Mesenchymal stem cell (in vitro differentiated cells and primary cell): ENCODE data around the gene ACKR3.

Experiments
- DNase-seq: peaks from one replicate; pipeline ENCODE4 v3.0.0-alpha.2; 2013
- H2AFZ ChIP-seq: one replicate; pipeline ENCODE4 v1.6.1; 2013; ENCODE audit warnings: low read depth, mild to moderate bottlenecking, control low read depth, inconsistent platforms, low read length, moderate library complexity
- H2AK5ac ChIP-seq: 2 replicates; pipeline ENCODE4 v1.6.1; 2013; ENCODE audit warnings: low read length, moderate library complexity, mild to moderate bottlenecking, inconsistent platforms; ENCODE audit not compliant: severe bottlenecking
- H2BK120ac ChIP-seq: one replicate; pipeline ENCODE4 v1.6.1; 2013; ENCODE audit warnings: low read depth, mild to moderate bottlenecking, inconsistent platforms, low read length, moderate library complexity
- H2BK12ac ChIP-seq, 2 experiments: one replicate each; pipeline ENCODE4 v1.6.1; 2013; ENCODE audit warnings: inconsistent platforms in 2 of 2, low read length in 2 of 2, mild to moderate bottlenecking in 2 of 2, moderate library complexity in 2 of 2, control low read depth in 1 of 2
- H2BK15ac ChIP-seq: one replicate; pipeline ENCODE4 v1.6.1; 2013; ENCODE audit warnings: mild to moderate bottlenecking, low read depth, inconsistent platforms; ENCODE audit not compliant: poor library complexity, severe bottlenecking
- H2BK5ac ChIP-seq: 2 replicates; pipeline ENCODE4 v1.6.1; 2013; ENCODE audit warnings: low read depth, mild to moderate bottlenecking, low read length, control low read depth, inconsistent platforms; ENCODE audit not compliant: poor library complexity, severe bottlenecking
- H3K14ac ChIP-seq, 2 experiments: one replicate each; pipeline ENCODE4 v1.6.1; 2013; ENCODE audit warnings: inconsistent platforms in 2 of 2, low read length in 2 of 2, control low read depth in 1 of 2, mild to moderate bottlenecking in 1 of 2, moderate library complexity in 1 of 2
- H3K18ac ChIP-seq, 2 experiments: one replicate each; pipeline ENCODE4 v1.6.1; 2013; ENCODE audit warnings: inconsistent platforms in 2 of 2, low read length in 2 of 2, control low read depth in 1 of 2, low read depth in 1 of 2, mild to moderate bottlenecking in 1 of 2
- H3K23ac ChIP-seq, 2 experiments: one replicate each; pipeline ENCODE4 v1.6.1; 2013; ENCODE audit warnings: inconsistent platforms in 2 of 2, low read length in 2 of 2, mild to moderate bottlenecking in 2 of 2, moderate library complexity in 2 of 2, control low read depth in 1 of 2
- H3K27ac ChIP-seq: 2 replicates; pipeline ENCODE4 v1.5.1; 2013; ENCODE audit warnings: mild to moderate bottlenecking, moderate library complexity, low read length, control low read depth, inconsistent platforms; ENCODE audit not compliant: poor library complexity, severe bottlenecking
- H3K27me3 ChIP-seq, 2 experiments: 2 replicates each; pipeline versions ENCODE4 v1.6.1 to v1.7.0; 2013; ENCODE audit warnings: low read length in 2 of 2, mild to moderate bottlenecking in 2 of 2, moderate library complexity in 2 of 2, control low read depth in 1 of 2, inconsistent platforms in 1 of 2; ENCODE audit not compliant: control insufficient read depth in 1 of 2, insufficient read depth in 1 of 2
- H3K36me3 ChIP-seq, 2 experiments: 2 replicates each; pipeline versions ENCODE4 v1.6.1 to v1.7.0; 2013; ENCODE audit warnings: low read length in 2 of 2, control low read depth in 1 of 2, inconsistent platforms in 1 of 2, low read depth in 1 of 2, mild to moderate bottlenecking in 1 of 2; ENCODE audit not compliant: insufficient read depth in 2 of 2, control insufficient read depth in 1 of 2
- H3K4ac ChIP-seq, 2 experiments: one replicate each; pipeline ENCODE4 v1.6.1; 2013; ENCODE audit warnings: inconsistent platforms in 2 of 2, low read length in 2 of 2, mild to moderate bottlenecking in 2 of 2, moderate library complexity in 2 of 2, control low read depth in 1 of 2, low read depth in 1 of 2
- H3K4me1 ChIP-seq: 2 replicates; pipeline ENCODE4 v1.6.1; 2013; ENCODE audit warnings: low read depth, low read length, control low read depth; ENCODE audit not compliant: control insufficient read depth, insufficient read depth
- H3K4me2 ChIP-seq: 2 replicates; pipeline ENCODE4 v1.6.1; 2013; ENCODE audit warnings: low read length, mild to moderate bottlenecking, inconsistent platforms; ENCODE audit not compliant: poor library complexity, severe bottlenecking
- H3K4me3 ChIP-seq, 2 experiments: 2 replicates each; pipeline versions ENCODE4 v1.5.1 to v1.7.0; 2013; ENCODE audit warnings: low read length in 2 of 2, mild to moderate bottlenecking in 2 of 2, control low read depth in 1 of 2, low read depth in 1 of 2; ENCODE audit not compliant: insufficient read depth in 1 of 2
- H3K79me1 ChIP-seq: replicated peaks from 2 replicates; pipeline ENCODE4 v1.6.1; 2013; ENCODE audit warnings: mild to moderate bottlenecking, control low read depth, low read length, inconsistent platforms; ENCODE audit not compliant: poor library complexity, severe bottlenecking
- H3K9ac ChIP-seq: 2 replicates; pipeline ENCODE4 v1.7.0; 2013; ENCODE audit warnings: mild to moderate bottlenecking, low read length, moderate library complexity
- H3K9me3 ChIP-seq: 2 replicates; pipeline ENCODE4 v1.7.0; 2013; ENCODE audit warnings: mild to moderate bottlenecking, low read length; ENCODE audit not compliant: control insufficient read depth
- H4K8ac ChIP-seq: one replicate; pipeline ENCODE4 v1.6.1; 2013; ENCODE audit warnings: inconsistent platforms, mild to moderate bottlenecking, low read length, moderate library complexity
- H4K91ac ChIP-seq: one replicate; pipeline ENCODE4 v1.6.1; 2013; ENCODE audit warnings: mild to moderate bottlenecking, low read length, inconsistent platforms
- WGBS: methylation state at CpG from one replicate; pipeline ENCODE4 v1.1.7; 2013; ENCODE audit warnings: mixed read lengths; 5-methylcytosine and 5-hydroxymethylcytosine counted together

Gene ACKR3

GRCh38 chr2:236526455-236527158, 43.0 kb upstream of the ACKR3 start:
- H3K4ac ChIP-seq, result no peak overlapping the region
- no peak overlapping the region for H3K4me2 ChIP-seq
- no peak overlapping the region for H2BK15ac ChIP-seq
- WGBS, result 92% methylated on average over 14 of the region's 14 CpGs
- no peak overlapping the region for H2BK12ac ChIP-seq
- no peak overlapping the region for H2AK5ac ChIP-seq
- H2BK5ac ChIP-seq, result no peak overlapping the region
- H3K27me3 ChIP-seq, result peaks cover 5 to 11% of the 10 kb centered on the region in 2 experiments
- no peak overlapping the region for H4K91ac ChIP-seq
- H3K9ac ChIP-seq, result no peak overlapping the region
- H3K14ac ChIP-seq, result no peak overlapping the region
- no peaks in the 10 kb centered on the region for H3K36me3 ChIP-seq
- no peaks in the 10 kb centered on the region for H3K9me3 ChIP-seq
- no peak overlapping the region for H3K4me3 ChIP-seq
- no peaks in the 10 kb centered on the region for H3K4me1 ChIP-seq
- H3K18ac ChIP-seq, result no peak overlapping the region
- H3K23ac ChIP-seq, result no peak overlapping the region
- H3K27ac ChIP-seq, result no peak overlapping the region
- H3K79me1 ChIP-seq, result no peaks in the 10 kb centered on the region
- no peak overlapping the region for H2BK120ac ChIP-seq
- H4K8ac ChIP-seq, result no peak overlapping the region
- H2AFZ ChIP-seq, result no peak overlapping the region
- DNase-seq, result no peak

- Histone ChIP-seq H3K27me3 (peaks cover 5 to 16% of the 10 kb centered on the region in 2 experiments), H3K4ac (no peak overlapping the region), H3K4me1 (no peaks in the 10 kb centered on the region), H3K18ac (no peak overlapping the region), H2BK12ac (no peak overlapping the region), H3K9ac (no peak overlapping the region), H4K8ac (no peak overlapping the region), H3K4me3 (no peak overlapping the region), H3K4me2 (no peak overlapping the region), H3K14ac (no peak overlapping the region), H2BK5ac (no peak overlapping the region), H3K36me3 (no peaks in the 10 kb centered on the region), H3K79me1 (no peaks in the 10 kb centered on the region), H2BK120ac (no peak overlapping the region), H3K9me3 (no peaks in the 10 kb centered on the region), H2AFZ (no peak overlapping the region), H3K23ac (no peak overlapping the region), H4K91ac (no peak overlapping the region), H2AK5ac (no peak overlapping the region), H2BK15ac (no peak overlapping the region), H3K27ac (no peak overlapping the region)
- DNase-seq, result peak; percentile 40
- WGBS, result 22% methylated on average over 9 of the region's 9 CpGs
These were observed 42.4 kb upstream of the ACKR3 start for GRCh38 chr2:236527159-236527630.

GRCh38 chr2:236529606-236530005, 40.0 kb upstream of the ACKR3 start:
- no peaks in the 10 kb centered on the region for H3K36me3 ChIP-seq
- H3K23ac ChIP-seq, result no peak overlapping the region
- no peak overlapping the region for H3K9ac ChIP-seq
- no peak overlapping the region for H2BK5ac ChIP-seq
- no peak overlapping the region for H3K18ac ChIP-seq
- H3K4me1 ChIP-seq, result peaks cover under 1% of the 10 kb centered on the region
- WGBS, result 23% methylated on average over 3 of the region's 4 CpGs
- no peak overlapping the region for H3K4ac ChIP-seq
- H2BK120ac ChIP-seq, result no peak overlapping the region
- no peaks in the 10 kb centered on the region for H3K9me3 ChIP-seq
- peaks cover 0 to 15% of the 10 kb centered on the region in 2 experiments for H3K27me3 ChIP-seq
- no peak overlapping the region for H3K4me3 ChIP-seq
- H2AK5ac ChIP-seq, result no peak overlapping the region
- DNase-seq, result no peak
- no peak overlapping the region for H2AFZ ChIP-seq
- no peak overlapping the region for H3K14ac ChIP-seq
- no peak overlapping the region for H4K91ac ChIP-seq
- no peak overlapping the region for H2BK12ac ChIP-seq
- H2BK15ac ChIP-seq, result no peak overlapping the region
- no peak overlapping the region for H3K4me2 ChIP-seq
- no peak overlapping the region for H4K8ac ChIP-seq
- H3K79me1 ChIP-seq, result no peaks in the 10 kb centered on the region
- no peak overlapping the region for H3K27ac ChIP-seq

GRCh38 chr2:236530512-236530911, 39.1 kb upstream of the ACKR3 start:
- Histone ChIP-seq H3K36me3 (no peaks in the 10 kb centered on the region), H3K79me1 (no peaks in the 10 kb centered on the region), H3K4ac (no peak overlapping the region), H4K91ac (no peak overlapping the region), H3K9me3 (no peaks in the 10 kb centered on the region), H2BK120ac (no peak overlapping the region), H3K27me3 (peaks cover 0 to 15% of the 10 kb centered on the region in 2 experiments), H3K14ac (no peak overlapping the region), H2BK5ac (no peak overlapping the region), H3K4me3 (no peak overlapping the region), H2AFZ (no peak overlapping the region), H3K4me2 (no peak overlapping the region), H3K27ac (no peak overlapping the region), H3K4me1 (peaks cover 8% of the 10 kb centered on the region), H3K9ac (no peak overlapping the region), H4K8ac (no peak overlapping the region), H2BK12ac (no peak overlapping the region), H3K18ac (no peak overlapping the region), H2BK15ac (no peak overlapping the region), H2AK5ac (no peak overlapping the region), H3K23ac (no peak overlapping the region)
- no peak for DNase-seq
- no CpG with 5 or more reads among the region's 1 CpG for WGBS
